DND-41 (cell line): ENCODE data around the gene MITF.

Experiments used
- CTCF ChIP-seq: IDR thresholded peaks from 2 replicates; pipeline ENCODE4 v1.5.1; 2012; ENCODE audit warnings: borderline replicate concordance, low read length, moderate library complexity, mild to moderate bottlenecking; ENCODE audit not compliant: poor library complexity, severe bottlenecking; ENCODE audit errors: extremely low read depth
- EZH2 ChIP-seq: IDR thresholded peaks from 3 replicates; pipeline ENCODE4 v1.6.1; 2012; ENCODE audit warnings: borderline replicate concordance, low read depth, mild to moderate bottlenecking, moderate library complexity, low read length, inconsistent platforms; ENCODE audit not compliant: severe bottlenecking

- TF ChIP-seq CTCF (no peak), EZH2 (no peak)
Measured at GRCh38 chr3:69735893-69736292, 3.4 kb upstream of the MITF start.
